WERI-Rb-1 (cell line): ENCODE measurements around the gene PLCL1.

Experiments used
- DNase-seq: peaks from one replicate; pipeline ENCODE4 v3.0.0-alpha.2; 2020
- H3K27ac ChIP-seq: fragments of 250-450 bp; sonication (Bioruptor Pico); 2 replicates; pipeline ENCODE4 v1.5.1; 2020; ENCODE audit warnings: mild to moderate bottlenecking, moderate library complexity
- H3K27me3 ChIP-seq: fragments of 250-450 bp; sonication (Bioruptor Pico); 2 replicates; pipeline ENCODE4 v1.5.1; 2021; ENCODE audit warnings: mild to moderate bottlenecking, low read depth, moderate library complexity; ENCODE audit not compliant: insufficient read depth, severe bottlenecking
- H3K36me3 ChIP-seq: fragments of 250-450 bp; sonication (Bioruptor Pico); 2 replicates; pipeline ENCODE4 v1.5.1; 2020; ENCODE audit warnings: mild to moderate bottlenecking, moderate library complexity
- H3K4me3 ChIP-seq: 2 replicates; pipeline ENCODE4 v1.5.1; 2011; ENCODE audit warnings: low read depth, mild to moderate bottlenecking, control low read depth, low read length
- H3K9me3 ChIP-seq: fragments of 250-450 bp; sonication (Bioruptor Pico); 2 replicates; pipeline ENCODE4 v1.5.1; 2021; ENCODE audit warnings: mild to moderate bottlenecking, moderate library complexity; ENCODE audit not compliant: severe bottlenecking
- TF ChIP-seq, protein P1 (sequence below): IDR thresholded peaks from 2 replicates; pipeline ENCODE4 v1.5.1; 2011; ENCODE audit warnings: low read depth, mild to moderate bottlenecking, control low read depth, inconsistent platforms, low read length

The PLCL1 gene

DNA sequence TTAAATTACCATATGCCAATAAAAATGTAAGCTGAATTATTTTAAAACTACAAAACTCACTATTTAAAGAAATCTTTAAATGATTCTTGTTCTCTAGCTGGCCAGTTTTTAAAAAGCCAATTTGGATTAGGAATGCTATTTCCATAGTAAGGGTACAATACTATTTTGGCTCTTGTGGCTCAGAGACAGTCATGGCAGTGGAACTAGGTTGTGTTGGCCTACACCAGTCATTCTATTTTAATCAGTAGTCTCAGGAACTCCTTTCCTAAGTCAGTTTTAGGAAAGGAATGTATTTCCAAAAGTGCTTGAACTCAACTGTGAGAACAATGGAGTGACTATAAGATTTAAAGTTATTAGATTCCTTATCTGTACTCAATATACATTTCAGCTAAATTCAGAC lies 25.1 kb upstream of the PLCL1 start:
- Histone ChIP-seq H3K27ac (no peak overlapping the region), H3K9me3 (no peaks in the 10 kb centered on the region)
- TF ChIP-seq, protein P1, sequence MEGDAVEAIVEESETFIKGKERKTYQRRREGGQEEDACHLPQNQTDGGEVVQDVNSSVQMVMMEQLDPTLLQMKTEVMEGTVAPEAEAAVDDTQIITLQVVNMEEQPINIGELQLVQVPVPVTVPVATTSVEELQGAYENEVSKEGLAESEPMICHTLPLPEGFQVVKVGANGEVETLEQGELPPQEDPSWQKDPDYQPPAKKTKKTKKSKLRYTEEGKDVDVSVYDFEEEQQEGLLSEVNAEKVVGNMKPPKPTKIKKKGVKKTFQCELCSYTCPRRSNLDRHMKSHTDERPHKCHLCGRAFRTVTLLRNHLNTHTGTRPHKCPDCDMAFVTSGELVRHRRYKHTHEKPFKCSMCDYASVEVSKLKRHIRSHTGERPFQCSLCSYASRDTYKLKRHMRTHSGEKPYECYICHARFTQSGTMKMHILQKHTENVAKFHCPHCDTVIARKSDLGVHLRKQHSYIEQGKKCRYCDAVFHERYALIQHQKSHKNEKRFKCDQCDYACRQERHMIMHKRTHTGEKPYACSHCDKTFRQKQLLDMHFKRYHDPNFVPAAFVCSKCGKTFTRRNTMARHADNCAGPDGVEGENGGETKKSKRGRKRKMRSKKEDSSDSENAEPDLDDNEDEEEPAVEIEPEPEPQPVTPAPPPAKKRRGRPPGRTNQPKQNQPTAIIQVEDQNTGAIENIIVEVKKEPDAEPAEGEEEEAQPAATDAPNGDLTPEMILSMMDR, result no peak

DNA sequence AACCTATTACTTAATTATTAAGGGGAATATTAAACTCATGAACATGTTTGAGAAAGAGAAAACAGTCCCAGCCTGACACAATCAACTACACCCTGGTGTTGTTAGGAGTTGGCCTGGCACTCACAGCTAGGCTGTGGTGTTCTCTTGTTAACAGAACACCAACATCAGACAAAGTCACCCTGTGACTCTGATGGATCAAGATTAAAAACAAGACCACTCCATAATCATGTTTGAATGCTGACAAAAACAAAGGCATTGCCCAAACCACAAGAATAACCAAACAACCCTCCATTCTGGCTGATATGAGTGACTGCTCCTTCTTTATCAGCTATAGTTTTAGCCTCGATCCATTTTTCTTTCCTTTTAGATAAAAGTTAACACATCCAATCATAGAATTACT lies 22.3 kb upstream of the PLCL1 start:
- Histone ChIP-seq H3K27ac (no peak overlapping the region), H3K36me3 (no peaks in the 10 kb centered on the region), H3K27me3 (no peaks in the 10 kb centered on the region), H3K4me3 (no peak overlapping the region), H3K9me3 (no peaks in the 10 kb centered on the region)
- no peak for DNase-seq
- TF ChIP-seq, protein P1, result no peak

More for the DNA sequence above, 25.1 kb upstream of the PLCL1 start:
- Histone ChIP-seq H3K4me3 (no peak overlapping the region), H3K36me3 (no peaks in the 10 kb centered on the region), H3K27me3 (no peaks in the 10 kb centered on the region)
- DNase-seq, result no peak

GRCh38 chr2:197784956-197785941 lies 19.1 kb upstream of the PLCL1 start, which contains the start of gene BOLL:
Gene BOLL (minus strand): TSS chr2:197785319. CDS start chr2:197781850, 3,469 bp downstream.
- no peak for DNase-seq
- Histone ChIP-seq H3K27ac (no peak within 1 kb of the TSS), H3K9me3 (no peaks in the 10 kb centered on the region), H3K4me3 (no peak within 1 kb of the TSS), H3K27me3 (no peaks in the 10 kb centered on the region), H3K36me3 (no peaks in the 10 kb centered on the region)
- TF ChIP-seq, protein P1, result no peak

DNA sequence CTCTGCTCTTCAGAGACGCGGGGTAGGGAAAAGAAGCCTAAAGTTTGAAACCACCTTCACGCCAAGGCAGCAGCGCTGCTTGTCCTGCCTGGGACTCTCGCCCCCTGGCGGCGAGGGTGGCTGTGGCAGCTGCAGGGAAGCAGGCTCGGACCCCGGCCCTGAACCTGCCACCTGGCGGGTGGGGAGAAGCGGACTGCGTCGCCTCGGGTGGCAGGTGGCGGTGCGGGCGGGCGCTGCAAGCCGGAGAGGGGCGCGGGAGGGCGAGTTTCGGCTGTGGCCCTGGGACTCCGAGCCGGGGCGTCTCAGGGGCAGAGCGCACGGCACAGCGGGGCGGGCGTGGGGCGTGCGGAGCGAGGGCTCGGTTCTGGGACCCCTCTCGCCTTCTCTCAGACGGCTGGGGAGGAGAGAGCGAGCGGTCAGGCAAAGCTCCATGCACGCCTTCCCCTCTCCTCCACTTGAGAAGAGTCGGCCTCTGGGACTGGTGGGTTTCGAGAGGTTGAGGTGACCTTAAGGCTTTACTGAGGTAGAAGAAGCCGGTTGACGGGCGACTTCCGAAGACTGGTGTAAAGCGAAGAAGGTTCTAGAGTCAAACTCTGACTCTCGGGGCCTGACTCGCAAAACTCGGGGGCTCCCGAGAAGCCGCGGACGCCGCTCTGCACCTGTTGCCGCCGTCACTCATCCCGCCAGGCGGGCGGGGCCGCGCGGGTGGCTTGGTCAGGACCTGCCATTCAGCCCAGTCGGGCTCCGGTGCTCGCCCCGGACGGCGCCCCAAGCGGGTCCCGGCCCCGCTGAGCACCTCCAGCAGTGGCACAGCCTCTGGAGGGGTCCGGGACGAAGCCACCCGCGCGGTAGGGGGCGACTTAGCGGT lies 18.1 kb upstream of the PLCL1 start:
- Histone ChIP-seq H3K36me3 (no peaks in the 10 kb centered on the region), H3K9me3 (no peaks in the 10 kb centered on the region), H3K27me3 (no peaks in the 10 kb centered on the region), H3K4me3 (no peak overlapping the region), H3K27ac (no peak overlapping the region)
- no peak for DNase-seq
- TF ChIP-seq, protein P1, result no peak

GRCh38 chr2:197793456-197793855 lies 10.9 kb upstream of the PLCL1 start:
- Histone ChIP-seq H3K27me3 (no peaks in the 10 kb centered on the region), H3K36me3 (no peaks in the 10 kb centered on the region), H3K27ac (no peak overlapping the region), H3K9me3 (no peaks in the 10 kb centered on the region), H3K4me3 (no peak overlapping the region)
- DNase-seq, result no peak
- TF ChIP-seq, protein P1, result no peak
